Measurements from ENCODE around the gene RHOBTB3. TPM values are rescaled to one million over a fixed set of nuclear protein-coding genes. Genes with fewer than 3 reads are reported as not detected.

RHOBTB3 gene
- total and polyA plus RNA-seq, 4 donors = 12.9 to 150 (median 30.6) TPM

DNA sequence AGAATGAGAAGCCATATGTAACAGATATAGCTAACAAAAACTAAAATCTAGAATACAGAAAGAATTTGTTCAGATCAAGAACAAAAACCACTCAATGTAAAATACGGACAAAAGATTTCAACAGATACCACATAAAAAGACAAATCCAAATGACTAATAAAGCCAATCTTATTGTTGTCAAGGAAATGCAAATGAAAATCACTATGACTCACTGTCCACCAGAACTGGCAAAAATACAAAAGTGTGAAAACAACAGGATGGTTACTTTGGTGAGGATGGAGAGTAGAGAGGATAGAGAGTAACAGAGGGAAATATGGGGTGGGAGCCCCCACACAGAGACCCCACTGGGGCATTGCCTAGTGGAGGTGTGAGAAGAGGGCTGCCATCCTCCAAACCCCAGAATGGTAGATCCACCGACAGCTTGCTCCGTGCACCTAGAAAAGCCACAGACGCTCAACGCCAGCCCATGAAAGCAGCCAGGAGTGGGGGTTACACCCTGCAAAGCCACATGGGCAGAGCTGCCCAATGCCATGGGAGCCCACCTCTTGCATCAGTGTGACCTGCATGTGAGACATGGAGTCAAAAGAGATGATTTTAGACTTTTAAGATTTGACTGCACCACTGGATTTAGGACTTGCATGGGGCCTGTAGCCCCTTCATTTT lies 15.2 kb upstream of the RHOBTB3 start:
- Histone ChIP-seq H3K27ac (ENCODE audit: low read depth in 1 of 2, low read length in 1 of 2) (no peak overlapping the region), H3K36me3 (ENCODE audit: control insufficient read depth in 4 of 4, insufficient read depth in 4 of 4, low read length in 4 of 4) (no peaks in the 10 kb centered on the region), H3K9ac (ENCODE audit: insufficient read depth in 1 of 2, low read length in 2 of 2) (no peak overlapping the region), H3K9me3 (ENCODE audit: control insufficient read depth in 4 of 4, insufficient read depth in 3 of 4, low read length in 3 of 4) (no peaks in the 10 kb centered on the region), H3K4me1 (ENCODE audit: control insufficient read depth in 5 of 5, insufficient read depth in 5 of 5, low read length in 5 of 5) (peaks cover 0 to 10% (median 0%) of the 10 kb centered on the region in 5 donors), H3K27me3 (ENCODE audit: control insufficient read depth in 3 of 3, insufficient read depth in 3 of 3, low read length in 2 of 3) (peaks cover 0 to 4% (median 2%) of the 10 kb centered on the region in 3 donors), H3K4me3 (no peak overlapping the region)
- ATAC-seq (ENCODE audit: insufficient read depth, low FRiP score) = no peak
- WGBS, 2 donors = 87 to 92% methylated on average over 5 of the region's 5 CpGs
- TF ChIP-seq, protein P1, sequence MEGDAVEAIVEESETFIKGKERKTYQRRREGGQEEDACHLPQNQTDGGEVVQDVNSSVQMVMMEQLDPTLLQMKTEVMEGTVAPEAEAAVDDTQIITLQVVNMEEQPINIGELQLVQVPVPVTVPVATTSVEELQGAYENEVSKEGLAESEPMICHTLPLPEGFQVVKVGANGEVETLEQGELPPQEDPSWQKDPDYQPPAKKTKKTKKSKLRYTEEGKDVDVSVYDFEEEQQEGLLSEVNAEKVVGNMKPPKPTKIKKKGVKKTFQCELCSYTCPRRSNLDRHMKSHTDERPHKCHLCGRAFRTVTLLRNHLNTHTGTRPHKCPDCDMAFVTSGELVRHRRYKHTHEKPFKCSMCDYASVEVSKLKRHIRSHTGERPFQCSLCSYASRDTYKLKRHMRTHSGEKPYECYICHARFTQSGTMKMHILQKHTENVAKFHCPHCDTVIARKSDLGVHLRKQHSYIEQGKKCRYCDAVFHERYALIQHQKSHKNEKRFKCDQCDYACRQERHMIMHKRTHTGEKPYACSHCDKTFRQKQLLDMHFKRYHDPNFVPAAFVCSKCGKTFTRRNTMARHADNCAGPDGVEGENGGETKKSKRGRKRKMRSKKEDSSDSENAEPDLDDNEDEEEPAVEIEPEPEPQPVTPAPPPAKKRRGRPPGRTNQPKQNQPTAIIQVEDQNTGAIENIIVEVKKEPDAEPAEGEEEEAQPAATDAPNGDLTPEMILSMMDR (IDR thresholded peaks at IDR 0.05; ENCODE audit: control extremely low read depth, extremely low read depth) = no peak
- DNase-seq = no peak

DNA sequence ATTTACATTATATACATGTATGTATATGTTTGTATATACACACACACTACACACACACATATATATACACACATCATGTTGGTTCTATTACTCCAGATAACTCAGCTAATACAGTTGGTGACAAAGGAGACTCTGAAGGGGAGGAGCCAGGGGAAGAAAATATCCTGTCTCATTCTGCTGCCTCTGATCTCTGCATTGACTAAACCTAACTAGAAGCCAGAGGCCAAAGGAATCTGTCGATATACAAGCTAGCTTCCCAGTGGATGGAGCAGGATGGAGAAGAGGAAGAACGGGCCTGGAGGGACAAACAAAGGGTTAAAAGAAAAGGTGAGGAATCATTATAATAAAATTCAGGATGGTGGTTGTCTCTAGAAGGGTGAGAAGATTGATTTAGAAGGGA lies 13.7 kb upstream of the RHOBTB3 start:
- ATAC-seq (ENCODE audit: insufficient read depth, low FRiP score) = no peak
- Histone ChIP-seq H3K4me3 (no peak overlapping the region), H3K9me3 (ENCODE audit: control insufficient read depth in 4 of 4, insufficient read depth in 3 of 4, low read length in 3 of 4) (no peaks in the 10 kb centered on the region), H3K36me3 (ENCODE audit: control insufficient read depth in 4 of 4, insufficient read depth in 4 of 4, low read length in 4 of 4) (no peaks in the 10 kb centered on the region), H3K27ac (ENCODE audit: low read depth in 1 of 2, low read length in 1 of 2) (no peak overlapping the region), H3K4me1 (ENCODE audit: control insufficient read depth in 5 of 5, insufficient read depth in 5 of 5, low read length in 5 of 5) (peaks cover 0 to 24% (median 4%) of the 10 kb centered on the region in 5 donors), H3K27me3 (ENCODE audit: control insufficient read depth in 3 of 3, insufficient read depth in 3 of 3, low read length in 2 of 3) (peaks cover 0 to 4% (median 2%) of the 10 kb centered on the region in 3 donors), H3K9ac (ENCODE audit: insufficient read depth in 1 of 2, low read length in 2 of 2) (no peak overlapping the region)
- WGBS, 2 donors = 89 to 91% methylated on average over 2 of the region's 2 CpGs
- DNase-seq = no peak
- TF ChIP-seq, protein P1 (IDR thresholded peaks at IDR 0.05; ENCODE audit: control extremely low read depth, extremely low read depth) = no peak

DNA sequence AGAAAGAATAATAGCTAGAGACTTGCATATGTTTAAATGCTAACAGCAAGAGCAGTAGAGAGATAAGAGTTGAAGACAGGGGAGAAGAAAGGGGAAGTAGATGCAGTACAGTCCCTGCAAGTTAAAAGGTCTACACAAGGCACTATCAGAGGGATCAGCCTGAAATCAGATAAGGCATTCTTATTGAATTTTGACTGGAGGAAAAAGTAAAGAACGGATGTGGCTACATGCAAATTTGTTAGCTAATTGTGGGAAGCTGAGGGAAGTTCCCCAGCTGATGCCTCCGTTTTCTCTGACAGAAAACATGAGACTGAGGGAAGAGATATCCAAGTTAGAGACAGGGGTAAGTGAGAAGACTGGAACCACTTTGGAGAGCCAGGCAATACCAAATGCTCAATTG lies 12.9 kb upstream of the RHOBTB3 start:
- Histone ChIP-seq H3K27ac (ENCODE audit: low read depth in 1 of 2, low read length in 1 of 2) (no peak overlapping the region), H3K4me3 (no peak overlapping the region), H3K9me3 (ENCODE audit: control insufficient read depth in 4 of 4, insufficient read depth in 3 of 4, low read length in 3 of 4) (no peaks in the 10 kb centered on the region), H3K9ac (ENCODE audit: insufficient read depth in 1 of 2, low read length in 2 of 2) (no peak overlapping the region), H3K4me1 (ENCODE audit: control insufficient read depth in 5 of 5, insufficient read depth in 5 of 5, low read length in 5 of 5) (peaks cover 0 to 29% (median 4%) of the 10 kb centered on the region in 5 donors), H3K36me3 (ENCODE audit: control insufficient read depth in 4 of 4, insufficient read depth in 4 of 4, low read length in 4 of 4) (no peaks in the 10 kb centered on the region), H3K27me3 (ENCODE audit: control insufficient read depth in 3 of 3, insufficient read depth in 3 of 3, low read length in 2 of 3) (peaks cover 0 to 4% (median 2%) of the 10 kb centered on the region in 3 donors)
- DNase-seq = no peak
- TF ChIP-seq, protein P1 (IDR thresholded peaks at IDR 0.05; ENCODE audit: control extremely low read depth, extremely low read depth) = no peak
- ATAC-seq (ENCODE audit: insufficient read depth, low FRiP score) = no peak
- 30 to 57% methylated on average over 2 of the region's 2 CpGs for WGBS, 2 donors
